BJ (cell line): ENCODE data around the gene SAP30L. TPM values are rescaled to one million over a fixed set of nuclear protein-coding genes. Genes with fewer than 3 reads are reported as not detected.

Source experiments
- CTCF ChIA-PET: fragments of 350-600 bp; formaldehyde crosslinking; extraction: SDS; loops from one replicate; lab custom pipeline; 2021; ENCODE audit warnings: antibody characterized with exemption, inconsistent platforms; lab: Yijun Ruan, JAX
- POLR2A ChIA-PET: fragments of 300-600 bp; sonication (Branson Sonifier 250); formaldehyde crosslinking; extraction: SDS; loops from one replicate; lab custom pipeline; 2021; ENCODE audit warnings: antibody characterized with exemption; lab: Charles Lee
- DNase-seq: peaks from one replicate; pipeline ENCODE4 v3.0.0-alpha.2; 2011; ENCODE audit warnings: low read depth
- H3K27me3 ChIP-seq: 2 replicates; pipeline ENCODE4 v1.6.0; 2011; ENCODE audit warnings: low read length; ENCODE audit not compliant: control insufficient read depth, insufficient read depth
- H3K36me3 ChIP-seq: 2 replicates; pipeline ENCODE4 v1.5.1; 2011; ENCODE audit warnings: low read length; ENCODE audit not compliant: control insufficient read depth, insufficient read depth
- H3K4me3 ChIP-seq: 2 replicates; pipeline ENCODE4 v1.5.1; 2011; ENCODE audit warnings: low read depth, mild to moderate bottlenecking, control low read depth, low read length
- polyA plus RNA-seq: library from polyadenylated mRNA; depleted of rRNA; stranded (reverse); fragments of >200 nt; gene quantifications from 2 replicates; pipeline ENCODE4 v1.2.3, GENCODE V29; 2011
- TF ChIP-seq, protein P1 (sequence below): IDR thresholded peaks from 2 replicates; pipeline ENCODE4 v1.5.1; 2011; ENCODE audit warnings: low read depth, mild to moderate bottlenecking, control low read depth, inconsistent platforms, low read length, moderate library complexity; ENCODE audit not compliant: insufficient read depth

The SAP30L gene
- polyA plus RNA-seq, 1 experiment: 26.3 TPM

DNA sequence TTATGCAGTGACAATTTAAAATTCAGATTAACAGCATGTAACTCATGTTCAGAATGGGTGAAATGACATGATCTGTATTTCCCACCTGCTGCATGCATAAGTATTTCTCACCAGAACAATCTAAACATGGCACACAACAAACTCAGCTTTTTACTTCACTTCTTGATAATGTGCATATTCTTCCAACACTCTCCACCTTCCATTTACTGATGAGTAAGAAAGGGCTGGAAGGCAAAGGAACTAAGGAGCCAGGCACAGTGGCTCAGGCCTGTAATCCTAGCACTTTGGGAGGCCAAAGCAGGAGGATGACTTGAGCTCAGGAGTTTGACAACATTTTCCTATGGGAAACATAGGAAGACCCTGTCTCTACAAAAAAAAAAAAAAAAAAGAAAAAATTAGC is 35.8 kb upstream of the SAP30L start:
- Histone ChIP-seq H3K36me3 (peaks cover 16% of the 10 kb centered on the region), H3K4me3 (no peak overlapping the region), H3K27me3 (no peaks in the 10 kb centered on the region)
- TF ChIP-seq, protein P1, sequence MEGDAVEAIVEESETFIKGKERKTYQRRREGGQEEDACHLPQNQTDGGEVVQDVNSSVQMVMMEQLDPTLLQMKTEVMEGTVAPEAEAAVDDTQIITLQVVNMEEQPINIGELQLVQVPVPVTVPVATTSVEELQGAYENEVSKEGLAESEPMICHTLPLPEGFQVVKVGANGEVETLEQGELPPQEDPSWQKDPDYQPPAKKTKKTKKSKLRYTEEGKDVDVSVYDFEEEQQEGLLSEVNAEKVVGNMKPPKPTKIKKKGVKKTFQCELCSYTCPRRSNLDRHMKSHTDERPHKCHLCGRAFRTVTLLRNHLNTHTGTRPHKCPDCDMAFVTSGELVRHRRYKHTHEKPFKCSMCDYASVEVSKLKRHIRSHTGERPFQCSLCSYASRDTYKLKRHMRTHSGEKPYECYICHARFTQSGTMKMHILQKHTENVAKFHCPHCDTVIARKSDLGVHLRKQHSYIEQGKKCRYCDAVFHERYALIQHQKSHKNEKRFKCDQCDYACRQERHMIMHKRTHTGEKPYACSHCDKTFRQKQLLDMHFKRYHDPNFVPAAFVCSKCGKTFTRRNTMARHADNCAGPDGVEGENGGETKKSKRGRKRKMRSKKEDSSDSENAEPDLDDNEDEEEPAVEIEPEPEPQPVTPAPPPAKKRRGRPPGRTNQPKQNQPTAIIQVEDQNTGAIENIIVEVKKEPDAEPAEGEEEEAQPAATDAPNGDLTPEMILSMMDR: no peak
- no peak for DNase-seq
- ChIA-PET POLR2A (no interaction called here), CTCF (interaction anchor here (3.2 kb wide), 1 partner anchor 338 kb away, joined by 10 read pairs; no protein-coding TSS in a partner anchor)

DNA sequence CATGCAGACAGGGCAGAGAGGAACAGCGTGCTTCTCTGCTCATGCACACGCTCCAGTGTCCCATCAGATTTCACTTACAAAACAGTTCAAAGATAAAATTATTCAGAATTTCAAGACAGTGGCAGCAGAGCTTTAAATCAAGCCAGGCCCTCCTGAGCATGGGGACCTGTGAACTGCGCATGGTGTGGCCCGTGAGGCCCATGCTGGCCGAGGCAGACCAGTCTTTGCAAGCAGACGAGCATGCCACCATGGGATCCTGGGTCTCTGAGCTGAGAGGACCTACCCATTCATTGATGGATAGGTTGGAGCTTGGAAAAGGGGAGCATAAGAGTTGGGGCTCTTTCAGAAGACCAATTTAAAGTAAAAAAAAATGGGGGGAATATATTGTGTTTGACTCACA is 35.0 kb upstream of the SAP30L start:
- CTCF ChIA-PET: interaction anchor here (3.2 kb wide), 1 partner anchor 338 kb away, joined by 10 read pairs; no protein-coding TSS in a partner anchor
- no peak overlapping the region for H3K4me3 ChIP-seq
- POLR2A ChIA-PET: no interaction called here
- H3K36me3 ChIP-seq: peaks cover 18% of the 10 kb centered on the region
- TF ChIP-seq, protein P1: no peak
- H3K27me3 ChIP-seq: no peaks in the 10 kb centered on the region
- no peak for DNase-seq

DNA sequence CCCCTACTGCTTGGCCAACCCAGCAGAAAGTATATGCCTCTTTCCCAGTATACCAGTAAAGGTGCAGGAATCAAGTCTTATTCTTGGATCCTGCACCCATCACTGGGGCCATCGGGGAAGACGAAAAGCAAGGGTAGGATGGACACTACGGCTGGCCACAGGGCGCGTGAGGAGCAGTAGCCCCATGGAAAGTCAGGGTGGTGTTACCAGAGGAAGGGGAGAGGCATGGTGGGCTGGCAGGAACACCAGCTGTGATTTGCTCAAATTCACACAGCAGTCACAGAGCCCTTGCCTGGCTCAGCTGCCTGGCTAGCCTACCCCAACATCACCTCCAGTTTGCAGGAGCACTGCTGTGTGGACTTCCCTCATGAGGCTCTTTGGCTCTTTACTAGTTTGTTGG is 34.5 kb upstream of the SAP30L start:
- peaks cover 18% of the 10 kb centered on the region for H3K36me3 ChIP-seq
- no peaks in the 10 kb centered on the region for H3K27me3 ChIP-seq
- H3K4me3 ChIP-seq: no peak overlapping the region
- TF ChIP-seq, protein P1: no peak
- no peak for DNase-seq
- POLR2A ChIA-PET: no interaction called here
- CTCF ChIA-PET: interaction anchor here (3.2 kb wide), 1 partner anchor 339 kb away, joined by 10 read pairs; no protein-coding TSS in a partner anchor

DNA sequence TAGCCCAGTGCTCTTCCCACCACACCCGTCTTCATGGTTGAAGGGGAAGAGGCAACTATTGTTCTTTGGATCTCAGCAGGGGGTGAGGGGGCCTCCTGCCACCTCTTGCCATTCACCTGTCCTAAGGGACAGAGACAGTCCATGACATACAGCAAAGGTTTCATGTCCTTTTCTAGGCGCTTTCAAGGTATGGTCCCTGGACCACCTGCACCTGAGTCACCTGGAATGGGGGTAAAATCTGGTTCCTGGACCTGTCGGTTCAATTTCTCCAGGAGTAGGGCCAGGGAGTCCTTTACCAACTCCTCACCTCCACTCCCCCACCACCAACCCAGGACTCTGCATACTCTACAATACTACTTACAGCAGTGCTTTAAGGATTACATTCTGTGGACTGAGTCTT is 33.5 kb upstream of the SAP30L start:
- CTCF ChIA-PET: no interaction called here
- Histone ChIP-seq H3K36me3 (peaks cover 23% of the 10 kb centered on the region), H3K27me3 (no peaks in the 10 kb centered on the region), H3K4me3 (no peak overlapping the region)
- TF ChIP-seq, protein P1: no peak
- POLR2A ChIA-PET: no interaction called here
- no peak for DNase-seq

DNA sequence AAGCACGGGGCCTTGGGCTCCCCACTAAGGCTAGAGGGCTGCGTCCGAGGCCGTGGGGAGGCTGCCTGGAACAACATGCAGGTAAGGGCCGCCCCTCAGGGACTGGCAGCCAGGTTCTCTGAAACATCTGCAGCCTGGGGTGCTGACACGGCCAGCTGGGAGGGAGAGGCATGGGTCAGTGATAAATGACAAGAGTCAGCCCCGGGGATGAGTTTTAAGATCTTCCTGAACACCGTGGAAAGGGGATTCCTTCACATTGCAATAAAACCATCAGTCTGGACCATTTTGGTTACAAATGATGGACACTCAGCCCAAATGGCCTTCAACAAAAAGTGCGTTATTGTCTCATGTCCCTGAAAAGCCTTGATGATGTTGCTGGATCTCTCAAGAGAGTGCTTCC is 32.9 kb upstream of the SAP30L start:
- TF ChIP-seq, protein P1: no peak
- no peak for DNase-seq
- peaks cover 23% of the 10 kb centered on the region for H3K36me3 ChIP-seq
- no peaks in the 10 kb centered on the region for H3K27me3 ChIP-seq
- POLR2A ChIA-PET: no interaction called here
- no peak overlapping the region for H3K4me3 ChIP-seq
- CTCF ChIA-PET: no interaction called here
